ENCODE results near the gene FBN1. TPM values are rescaled to one million over a fixed set of nuclear protein-coding genes. Genes with fewer than 3 reads are reported as not detected.

FBN1 gene
- total RNA-seq, 8 experiments from 2014 or later = 3.4 to 777 (median 10.1) TPM

- in situ Hi-C loops (cut with MboI; ENCODE audit: low pct_unique_long_range_greater_than_20kb in 2 of 9, low sequenced_read_pairs in 9 of 9, unreplicated experiment in 9 of 9) = loop anchor here in 6 of 9 experiments (25.0 kb wide), 3 partner anchors 438 to 1763 kb away; partner anchors contain the start of gene CEP152 (in 2 of the 6)
- no peak overlapping the region for H3K27ac ChIP-seq
- no peak overlapping the region for H3K4me3 ChIP-seq
- 50 to 100% (median 75%) methylated on average over 1 to 3 of the region's 3 CpGs for WGBS, 10 experiments
- H3K4me1 ChIP-seq (replicated peaks in 1 of 2) = no peaks in the 10 kb centered on the region
- ATAC-seq (replicated peaks in 6 of 8) = no peak
These were observed 271.0 kb downstream of the FBN1 start for GRCh38 chr15:48374472-48374871.

- WGBS, 10 experiments = 13 to 100% (median 85%) methylated on average over 4 to 9 of the region's 10 CpGs; no CpG with 5 or more reads in 2 of the 10 experiments
These were observed 271.6 kb downstream of the FBN1 start for GRCh38 chr15:48373821-48374451.

GRCh38 chr15:48371961-48372360 lies 273.5 kb downstream of the FBN1 start:
- Histone ChIP-seq H3K4me1 (replicated peaks in 1 of 2) (no peaks in the 10 kb centered on the region), H3K4me3 (no peak overlapping the region), H3K27ac (no peak overlapping the region)
- in situ Hi-C loops (cut with MboI; ENCODE audit: low pct_unique_long_range_greater_than_20kb in 2 of 9, low sequenced_read_pairs in 9 of 9, unreplicated experiment in 9 of 9) = loop anchor here in 6 of 9 experiments (25.0 kb wide), 3 partner anchors 440 to 1765 kb away; partner anchors contain the start of gene CEP152 (in 2 of the 6)
- 0 to 100% (median 65%) methylated on average over 1 to 2 of the region's 2 CpGs; no CpG with 5 or more reads in 1 of the 10 experiments for WGBS, 10 experiments
- no peak for ATAC-seq (replicated peaks in 6 of 8)

More at GRCh38 chr15:48373821-48374451, 271.6 kb downstream of the FBN1 start:
- Histone ChIP-seq H3K27ac (no peak overlapping the region), H3K4me3 (no peak overlapping the region), H3K4me1 (replicated peaks in 1 of 2) (no peaks in the 10 kb centered on the region)
- ATAC-seq (replicated peaks in 6 of 8) = peak in 5 of 8 experiments; percentile 27 to 86 (median 31)
- in situ Hi-C loops (cut with MboI; ENCODE audit: low pct_unique_long_range_greater_than_20kb in 2 of 9, low sequenced_read_pairs in 9 of 9, unreplicated experiment in 9 of 9) = loop anchor here in 6 of 9 experiments (25.0 kb wide), 3 partner anchors 438 to 1763 kb away; partner anchors contain the start of gene CEP152 (in 2 of the 6)

GRCh38 chr15:48371550-48371949 lies 274.0 kb downstream of the FBN1 start:
- Histone ChIP-seq H3K4me1 (replicated peaks in 1 of 2) (no peaks in the 10 kb centered on the region), H3K4me3 (no peak overlapping the region), H3K27ac (no peak overlapping the region)
- 0 to 50% (median 30%) methylated on average over 1 to 2 of the region's 2 CpGs; no CpG with 5 or more reads in 2 of the 10 experiments for WGBS, 10 experiments
- in situ Hi-C loops (cut with MboI; ENCODE audit: low pct_unique_long_range_greater_than_20kb in 2 of 9, low sequenced_read_pairs in 9 of 9, unreplicated experiment in 9 of 9) = loop anchor here in 6 of 9 experiments (25.0 kb wide), 3 partner anchors 441 to 1766 kb away; partner anchors contain the start of gene CEP152 (in 2 of the 6)
- ATAC-seq (replicated peaks in 6 of 8) = no peak

- H3K4me3 ChIP-seq = no peak overlapping the region
- in situ Hi-C loops (cut with MboI; ENCODE audit: low pct_unique_long_range_greater_than_20kb in 2 of 9, low sequenced_read_pairs in 9 of 9, unreplicated experiment in 9 of 9) = loop anchor here in 6 of 9 experiments (25.0 kb wide), 3 partner anchors 442 to 1767 kb away; partner anchors contain the start of gene CEP152 (in 2 of the 6)
- WGBS, 10 experiments = 30 to 85% (median 80%) methylated on average over 2 of the region's 3 CpGs; no CpG with 5 or more reads in 5 of the 10 experiments
- H3K27ac ChIP-seq = no peak overlapping the region
- ATAC-seq (replicated peaks in 6 of 8) = peak in 1 of 8 experiments; percentile 71
- H3K4me1 ChIP-seq (replicated peaks in 1 of 2) = no peaks in the 10 kb centered on the region
These were observed 275.0 kb downstream of the FBN1 start for GRCh38 chr15:48370460-48370859.

- 0 to 100% (median 69%) methylated on average over 1 to 3 of the region's 3 CpGs for WGBS, 10 experiments
- in situ Hi-C loops (cut with MboI; ENCODE audit: low pct_unique_long_range_greater_than_20kb in 2 of 9, low sequenced_read_pairs in 9 of 9, unreplicated experiment in 9 of 9) = loop anchor here in 7 of 9 experiments (10.0 to 25.0 kb wide), 4 partner anchors 57 to 1770 kb away; partner anchors contain the start of gene CEP152 (in 2 of the 7)
- Histone ChIP-seq H3K27ac (no peak overlapping the region), H3K4me1 (replicated peaks in 1 of 2) (no peaks in the 10 kb centered on the region), H3K4me3 (no peak overlapping the region)
- ATAC-seq (replicated peaks in 6 of 8) = peak in 1 of 8 experiments; percentile 15
These were observed 278.0 kb downstream of the FBN1 start for GRCh38 chr15:48367483-48367882.

GRCh38 chr15:48366584-48367312 lies 278.8 kb downstream of the FBN1 start:
- peak in 1 of 8 experiments; percentile 50 for ATAC-seq (replicated peaks in 6 of 8)
- 30 to 86% (median 80%) methylated on average over 1 to 4 of the region's 4 CpGs; no CpG with 5 or more reads in 1 of the 10 experiments for WGBS, 10 experiments
- in situ Hi-C loops (cut with MboI; ENCODE audit: low pct_unique_long_range_greater_than_20kb in 2 of 9, low sequenced_read_pairs in 9 of 9, unreplicated experiment in 9 of 9) = loop anchor here in 7 of 9 experiments (10.0 to 25.0 kb wide), 4 partner anchors 58 to 1771 kb away; partner anchors contain the start of gene CEP152 (in 2 of the 7)
- Histone ChIP-seq H3K27ac (no peak overlapping the region), H3K4me1 (replicated peaks in 1 of 2) (no peaks in the 10 kb centered on the region), H3K4me3 (no peak overlapping the region)

- no peak for ATAC-seq (replicated peaks in 6 of 8)
These were observed 279.9 kb downstream of the FBN1 start for GRCh38 chr15:48365575-48365974.

GRCh38 chr15:48363474-48363873 lies 282.0 kb downstream of the FBN1 start:
- Histone ChIP-seq H3K27ac (no peak overlapping the region), H3K4me3 (no peak overlapping the region), H3K4me1 (replicated peaks in 1 of 2) (no peaks in the 10 kb centered on the region)
- no peak for ATAC-seq (replicated peaks in 6 of 8)
- WGBS, 10 experiments = 20 to 86% (median 55%) methylated on average over 1 to 5 of the region's 5 CpGs; no CpG with 5 or more reads in 2 of the 10 experiments
- in situ Hi-C loops (cut with MboI; ENCODE audit: low pct_unique_long_range_greater_than_20kb in 2 of 9, low sequenced_read_pairs in 9 of 9, unreplicated experiment in 9 of 9) = loop anchor here in 7 of 9 experiments (10.0 to 25.0 kb wide), 4 partner anchors 61 to 1774 kb away; partner anchors contain the start of gene CEP152 (in 2 of the 7)

More at GRCh38 chr15:48365575-48365974, 279.9 kb downstream of the FBN1 start:
- 75 to 100% (median 95%) methylated on average over 1 of the region's 1 CpG; no CpG with 5 or more reads in 2 of the 10 experiments for WGBS, 10 experiments
- Histone ChIP-seq H3K4me3 (no peak overlapping the region), H3K27ac (no peak overlapping the region), H3K4me1 (replicated peaks in 1 of 2) (no peaks in the 10 kb centered on the region)
- in situ Hi-C loops (cut with MboI; ENCODE audit: low pct_unique_long_range_greater_than_20kb in 2 of 9, low sequenced_read_pairs in 9 of 9, unreplicated experiment in 9 of 9) = loop anchor here in 7 of 9 experiments (10.0 to 25.0 kb wide), 4 partner anchors 59 to 1772 kb away; partner anchors contain the start of gene CEP152 (in 2 of the 7)

GRCh38 chr15:48361685-48362084 lies 283.8 kb downstream of the FBN1 start:
- Histone ChIP-seq H3K27ac (no peak overlapping the region), H3K4me3 (no peak overlapping the region), H3K4me1 (replicated peaks in 1 of 2) (no peaks in the 10 kb centered on the region)
- ATAC-seq (replicated peaks in 6 of 8) = no peak
- WGBS, 10 experiments = 50 to 100% (median 80%) methylated on average over 1 to 2 of the region's 2 CpGs; no CpG with 5 or more reads in 1 of the 10 experiments
- in situ Hi-C loops (cut with MboI; ENCODE audit: low pct_unique_long_range_greater_than_20kb in 2 of 9, low sequenced_read_pairs in 9 of 9, unreplicated experiment in 9 of 9) = loop anchor here in 7 of 9 experiments (10.0 to 25.0 kb wide), 4 partner anchors 63 to 1776 kb away; partner anchors contain the start of gene CEP152 (in 2 of the 7)

GRCh38 chr15:48360841-48361240 lies 284.7 kb downstream of the FBN1 start:
- in situ Hi-C loops (cut with MboI; ENCODE audit: low pct_unique_long_range_greater_than_20kb in 2 of 9, low sequenced_read_pairs in 9 of 9, unreplicated experiment in 9 of 9) = loop anchor here in 7 of 9 experiments (10.0 to 25.0 kb wide), 4 partner anchors 64 to 1776 kb away; partner anchors contain the start of gene CEP152 (in 2 of the 7)

More at GRCh38 chr15:48360841-48361240, 284.7 kb downstream of the FBN1 start:
- Histone ChIP-seq H3K4me3 (no peak overlapping the region), H3K4me1 (replicated peaks in 1 of 2) (no peaks in the 10 kb centered on the region), H3K27ac (no peak overlapping the region)
- WGBS, 10 experiments = 65 to 100% (median 90%) methylated on average over 1 to 2 of the region's 2 CpGs; no CpG with 5 or more reads in 1 of the 10 experiments
- peak in 3 of 8 experiments; percentile 37 to 70 (median 65) for ATAC-seq (replicated peaks in 6 of 8)

Data from motor neuron (in vitro differentiated cells).